GM18951 (cell line): ENCODE results near the gene TOR1AIP2.

Source experiments
- POLR2A ChIP-seq: IDR thresholded peaks from 4 replicates; pipeline ENCODE4 v1.6.1; 2011; ENCODE audit warnings: mild to moderate bottlenecking; ENCODE audit not compliant: insufficient read length, insufficient read depth; ENCODE audit errors: extremely low read depth
- in situ Hi-C: fragments of 300-500 bp; cut with MboI; formaldehyde crosslinking; loops from one replicate; pipeline ENCODE4 v1.12.0; 2022; ENCODE audit warnings: low sequenced_read_pairs, mixed read lengths, inconsistent platforms; ENCODE audit not compliant: unreplicated experiment

Gene TOR1AIP2

GRCh38 chr1:179805291-179806195 is 72.1 kb downstream of the TOR1AIP2 start:
- no peak for TF ChIP-seq POLR2A
- in situ Hi-C loops: loop anchor here (25.0 kb wide), 1 partner anchor 543 kb away; no protein-coding TSS in a partner anchor

- in situ Hi-C loops: loop anchor here (25.0 kb wide), 1 partner anchor 542 kb away; no protein-coding TSS in a partner anchor
Measured at GRCh38 chr1:179804417-179804816, 73.2 kb downstream of the TOR1AIP2 start.

- in situ Hi-C loops: loop anchor here (25.0 kb wide), 1 partner anchor 542 kb away; no protein-coding TSS in a partner anchor
- no peak for TF ChIP-seq POLR2A
Measured at GRCh38 chr1:179803918-179804317, 73.7 kb downstream of the TOR1AIP2 start.

- no peak for TF ChIP-seq POLR2A
- in situ Hi-C loops: loop anchor here (25.0 kb wide), 1 partner anchor 541 kb away; no protein-coding TSS in a partner anchor
Measured at GRCh38 chr1:179803104-179803503, 74.5 kb downstream of the TOR1AIP2 start.

GRCh38 chr1:179800481-179800880 is 77.1 kb downstream of the TOR1AIP2 start:
- in situ Hi-C loops: loop anchor here (25.0 kb wide), 1 partner anchor 538 kb away; no protein-coding TSS in a partner anchor
- TF ChIP-seq POLR2A: no peak

- in situ Hi-C loops: no loop called here
- no peak for TF ChIP-seq POLR2A
Measured at GRCh38 chr1:179798864-179799516, 78.6 kb downstream of the TOR1AIP2 start.

GRCh38 chr1:179798213-179798863 is 79.3 kb downstream of the TOR1AIP2 start:
- no peak for TF ChIP-seq POLR2A
- in situ Hi-C loops: no loop called here

- in situ Hi-C loops: no loop called here
- TF ChIP-seq POLR2A: no peak
Measured at GRCh38 chr1:179794669-179795068, 82.9 kb downstream of the TOR1AIP2 start.

- in situ Hi-C loops: no loop called here
- no peak for TF ChIP-seq POLR2A
Measured at GRCh38 chr1:179794146-179794545, 83.5 kb downstream of the TOR1AIP2 start.

- no peak for TF ChIP-seq POLR2A
- in situ Hi-C loops: no loop called here
Measured at GRCh38 chr1:179793281-179793680, 84.3 kb downstream of the TOR1AIP2 start.
